ENCODE results near the gene MAP6. TPM values are rescaled to one million over a fixed set of nuclear protein-coding genes. Genes with fewer than 3 reads are reported as not detected.

Gene MAP6
- total RNA-seq, 3 donors from 2014 or later (not counting 1 experiment from before 2014, with no cell fraction given), result not detected

- no peaks in the 10 kb centered on the region for H3K4me1 ChIP-seq (ENCODE audit: control insufficient read depth, insufficient read depth, low read length)
- intact Hi-C loops (cut with micrococcal nuclease), result no loop called here
- WGBS (ENCODE audit: insufficient coverage), result 82% methylated on average over 1 of the region's 1 CpG
- peaks cover 0 to 7% of the 10 kb centered on the region in 2 donors for H3K27me3 Mint-ChIP-seq (ENCODE audit: low read depth in 2 of 2)
- H3K9me3 Mint-ChIP-seq, result no peaks in the 10 kb centered on the region
- no peak overlapping the region for H3K27ac ChIP-seq (ENCODE audit: low read length)
- no peaks in the 10 kb centered on the region for H3K9me3 ChIP-seq (ENCODE audit: control insufficient read depth, insufficient read depth, low read length)
- no peak overlapping the region for H3K4me3 ChIP-seq (ENCODE audit: low read length)
- no peaks in the 10 kb centered on the region for H3K4me1 Mint-ChIP-seq
- TF ChIP-seq CTCF (IDR thresholded peaks at IDR 0.05), result no peak
- no peak overlapping the region for H3K27ac Mint-ChIP-seq
- no peaks in the 10 kb centered on the region for H3K36me3 ChIP-seq (ENCODE audit: control insufficient read depth, insufficient read depth, low read length)
- H3K36me3 Mint-ChIP-seq, result no peaks in the 10 kb centered on the region
- H3K4me3 Mint-ChIP-seq, result no peak overlapping the region
- no peak for DNase-seq
- no peaks in the 10 kb centered on the region for H3K27me3 ChIP-seq (ENCODE audit: control insufficient read depth, insufficient read depth, low read length)
- ATAC-seq, result no peak
Measured at GRCh38 chr11:75553889-75554257, 115.0 kb downstream of the MAP6 start.

- intact Hi-C loops (cut with micrococcal nuclease), result no loop called here
- Mint-ChIP-seq H3K4me1 (peaks cover 0 to under 1% of the 10 kb centered on the region in 2 donors), H3K27ac (no peak overlapping the region), H3K36me3 (no peaks in the 10 kb centered on the region), H3K9me3 (no peaks in the 10 kb centered on the region), H3K4me3 (no peak overlapping the region), H3K27me3 (ENCODE audit: low read depth in 2 of 2) (peaks cover 0 to 7% of the 10 kb centered on the region in 2 donors)
- no peaks in the 10 kb centered on the region for H3K4me1 ChIP-seq (ENCODE audit: control insufficient read depth, insufficient read depth, low read length)
- ATAC-seq, result no peak
- H3K27ac ChIP-seq (ENCODE audit: low read length), result no peak overlapping the region
- DNase-seq, result no peak
- WGBS (ENCODE audit: insufficient coverage), result 93% methylated on average over 6 of the region's 6 CpGs
- TF ChIP-seq CTCF (IDR thresholded peaks at IDR 0.05), result no peak
- no peaks in the 10 kb centered on the region for H3K36me3 ChIP-seq (ENCODE audit: control insufficient read depth, insufficient read depth, low read length)
- no peaks in the 10 kb centered on the region for H3K27me3 ChIP-seq (ENCODE audit: control insufficient read depth, insufficient read depth, low read length)
- H3K9me3 ChIP-seq (ENCODE audit: control insufficient read depth, insufficient read depth, low read length), result no peaks in the 10 kb centered on the region
- no peak overlapping the region for H3K4me3 ChIP-seq (ENCODE audit: low read length)
Measured at GRCh38 chr11:75553182-75553581, 115.7 kb downstream of the MAP6 start.

GRCh38 chr11:75549370-75549958, 119.4 kb downstream of the MAP6 start:
- H3K27me3 ChIP-seq (ENCODE audit: control insufficient read depth, insufficient read depth, low read length), result no peaks in the 10 kb centered on the region
- no peaks in the 10 kb centered on the region for H3K36me3 ChIP-seq (ENCODE audit: control insufficient read depth, insufficient read depth, low read length)
- TF ChIP-seq CTCF (IDR thresholded peaks at IDR 0.05), result no peak
- H3K4me3 ChIP-seq (ENCODE audit: low read length), result no peak overlapping the region
- H3K9me3 ChIP-seq (ENCODE audit: control insufficient read depth, insufficient read depth, low read length), result no peaks in the 10 kb centered on the region
- DNase-seq (no peak), ATAC-seq (no peak)
- H3K9me3 Mint-ChIP-seq, result no peaks in the 10 kb centered on the region
- H3K4me1 ChIP-seq (ENCODE audit: control insufficient read depth, insufficient read depth, low read length), result peaks cover 3% of the 10 kb centered on the region
- no peak overlapping the region for H3K27ac ChIP-seq (ENCODE audit: low read length)
- peaks cover 0 to 3% of the 10 kb centered on the region in 2 donors for H3K27me3 Mint-ChIP-seq (ENCODE audit: low read depth in 2 of 2)
- no peak overlapping the region for H3K4me3 Mint-ChIP-seq
- peaks cover 0 to 9% of the 10 kb centered on the region in 2 donors for H3K4me1 Mint-ChIP-seq
- H3K27ac Mint-ChIP-seq, result no peak overlapping the region
- WGBS (ENCODE audit: insufficient coverage), result 76% methylated on average over 5 of the region's 5 CpGs
- no peaks in the 10 kb centered on the region for H3K36me3 Mint-ChIP-seq
- intact Hi-C loops (cut with micrococcal nuclease), result no loop called here

Data from natural killer cell (primary cell).